UCSD-AML1 (cell line): ENCODE measurements around the gene AUTS2.

Source experiments
- DNase-seq: peaks from one replicate; lab custom pipeline; 2025; ENCODE audit not compliant: unreplicated experiment; lab: John Stamatoyannopoulos, UW

AUTS2 gene

GRCh38 chr7:70322856-70323255 is 724.6 kb downstream of the AUTS2 start:
- DNase-seq, result no peak

GRCh38 chr7:70325509-70326101 is 727.3 kb downstream of the AUTS2 start:
- DNase-seq, result no peak

- no peak for DNase-seq
Observed at GRCh38 chr7:70334295-70334694, 736.0 kb downstream of the AUTS2 start.

- DNase-seq, result no peak
Observed at GRCh38 chr7:70334871-70335270, 736.6 kb downstream of the AUTS2 start.

- no peak for DNase-seq
Observed at GRCh38 chr7:70336536-70336935, 738.3 kb downstream of the AUTS2 start.

- no peak for DNase-seq
Observed at GRCh38 chr7:70338015-70338414, 739.7 kb downstream of the AUTS2 start.

GRCh38 chr7:70340236-70340635 is 742.0 kb downstream of the AUTS2 start:
- no peak for DNase-seq

- DNase-seq, result no peak
Observed at GRCh38 chr7:70341446-70341845, 743.2 kb downstream of the AUTS2 start.

- DNase-seq, result no peak
Observed at GRCh38 chr7:70343519-70343918, 745.2 kb downstream of the AUTS2 start.

- DNase-seq, result no peak
Observed at GRCh38 chr7:70344726-70345125, 746.5 kb downstream of the AUTS2 start.

- no peak for DNase-seq
Observed at GRCh38 chr7:70346844-70347462, 748.7 kb downstream of the AUTS2 start.

GRCh38 chr7:70347463-70348254 is 749.4 kb downstream of the AUTS2 start:
- DNase-seq, result no peak

- DNase-seq, result no peak
Observed at GRCh38 chr7:70349031-70349430, 750.8 kb downstream of the AUTS2 start.

- DNase-seq, result no peak
Observed at GRCh38 chr7:70349819-70350218, 751.5 kb downstream of the AUTS2 start.

- no peak for DNase-seq
Observed at GRCh38 chr7:70352088-70352487, 753.8 kb downstream of the AUTS2 start.

- DNase-seq, result no peak
Observed at GRCh38 chr7:70352906-70353305, 754.6 kb downstream of the AUTS2 start.

GRCh38 chr7:70353330-70353945 is 755.2 kb downstream of the AUTS2 start:
- no peak for DNase-seq

GRCh38 chr7:70353946-70354335 is 755.7 kb downstream of the AUTS2 start:
- DNase-seq, result no peak

- no peak for DNase-seq
Observed at GRCh38 chr7:70354409-70355169, 756.3 kb downstream of the AUTS2 start.

- no peak for DNase-seq
Observed at GRCh38 chr7:70355198-70356020, 757.1 kb downstream of the AUTS2 start.
